Activated effector memory CD4-positive, alpha-beta T cell treated with anti-CD3 and anti-CD28 coated beads, Interleukin-2, amount 50 U/mL, for 16 hours (primary cell): ENCODE measurements around the gene IBA57.

Experiments used
- DNase-seq: peaks from one replicate; pipeline ENCODE4 v3.0.0-alpha.2; 2020

Gene IBA57

GRCh38 chr1:228165372-228166169 is at the start of gene IBA57:
Gene IBA57, plus strand, starts transcription at chr1:228165804. Its CDS starts 13 bp downstream, at chr1:228165817.
- peak; percentile 100 for DNase-seq

- no peak for DNase-seq
These were observed 48.3 kb upstream of the IBA57 start for GRCh38 chr1:228117335-228117734.

DNA sequence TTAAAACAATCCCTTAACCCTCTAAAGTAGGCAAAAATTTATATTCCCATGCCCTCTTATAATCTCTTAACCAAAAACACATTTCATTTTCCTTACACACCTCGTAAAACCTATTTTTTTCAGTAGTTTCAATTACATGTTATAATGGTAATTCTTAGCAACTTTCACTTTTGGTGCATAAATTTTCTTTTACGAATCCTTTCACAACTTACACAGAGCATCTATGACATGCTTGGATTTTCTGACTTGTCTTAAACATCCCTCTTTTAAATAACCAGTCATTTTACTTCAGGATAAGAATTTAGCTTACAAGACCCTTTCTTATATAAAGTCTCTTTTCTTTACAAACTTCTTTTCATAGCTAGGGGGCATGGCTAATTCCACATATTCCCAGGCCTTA is 47.6 kb upstream of the IBA57 start:
- no peak for DNase-seq

GRCh38 chr1:228120351-228120750 is 45.3 kb upstream of the IBA57 start:
- no peak for DNase-seq

- DNase-seq, result no peak
These were observed 44.6 kb upstream of the IBA57 start for GRCh38 chr1:228120857-228121489.

DNA sequence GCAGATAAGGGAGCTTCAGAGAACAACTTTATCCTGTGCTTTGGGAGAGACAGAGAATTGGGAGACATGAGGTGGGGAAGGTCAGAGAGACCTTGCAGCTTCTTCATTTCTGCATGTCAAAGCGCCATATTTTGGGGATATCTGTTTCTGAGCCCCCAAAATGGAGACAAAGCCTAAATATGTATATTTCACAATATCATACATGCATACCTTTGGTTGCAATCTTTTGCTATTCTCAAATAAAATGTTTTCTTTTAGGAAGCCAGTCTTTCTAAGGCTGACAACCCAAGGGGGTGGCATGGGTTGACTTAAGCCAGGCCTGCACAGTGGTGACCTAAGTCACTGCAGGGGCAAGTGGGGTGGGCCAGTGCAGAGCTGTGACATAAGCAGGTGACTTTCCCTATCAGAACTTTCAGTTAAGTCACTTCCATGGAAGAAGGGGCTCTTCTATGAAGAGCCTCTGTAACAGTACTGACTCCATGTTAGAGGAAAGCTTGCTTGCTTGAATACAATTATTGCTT is 42.6 kb upstream of the IBA57 start:
- no peak for DNase-seq

GRCh38 chr1:228123505-228123904 is 42.1 kb upstream of the IBA57 start:
- DNase-seq, result no peak

- DNase-seq, result no peak
These were observed 40.4 kb upstream of the IBA57 start for GRCh38 chr1:228125185-228125584.

- no peak for DNase-seq
These were observed 33.8 kb upstream of the IBA57 start for GRCh38 chr1:228131766-228132165.

DNA sequence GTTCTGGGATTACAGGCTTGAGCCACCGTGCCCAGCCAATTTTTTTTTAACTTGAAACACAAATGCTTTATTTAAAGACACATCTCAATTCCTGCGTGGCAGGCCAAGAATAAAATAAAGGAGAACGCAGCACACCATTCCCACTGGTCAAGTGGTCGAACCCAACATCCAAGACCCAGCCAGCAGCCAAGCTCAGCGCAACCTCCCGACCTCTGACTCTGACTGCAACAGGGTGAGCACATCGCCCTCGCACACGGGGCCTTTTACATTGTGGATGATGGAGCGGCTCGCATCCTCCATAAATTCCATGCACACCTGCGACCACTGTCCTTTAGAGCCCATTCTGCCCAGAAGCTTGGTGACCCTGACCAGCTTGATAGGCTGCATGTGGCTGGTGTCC is 31.0 kb upstream of the IBA57 start:
- no peak for DNase-seq

- no peak for DNase-seq
These were observed 28.7 kb upstream of the IBA57 start for GRCh38 chr1:228136901-228137300.

- DNase-seq, result no peak
These were observed 26.1 kb upstream of the IBA57 start for GRCh38 chr1:228139406-228139930.

GRCh38 chr1:228139931-228140723 is 25.5 kb upstream of the IBA57 start, which contains the start of gene GUK1:
Gene GUK1, plus strand, starts transcription at chr1:228140279. Its CDS starts 24 bp downstream, at chr1:228140303.
- DNase-seq, result peak; percentile 100

- no peak for DNase-seq
These were observed 24.8 kb upstream of the IBA57 start for GRCh38 chr1:228140724-228141225.

GRCh38 chr1:228141226-228142044 is 24.2 kb upstream of the IBA57 start:
- peak; percentile 73 for DNase-seq

DNA sequence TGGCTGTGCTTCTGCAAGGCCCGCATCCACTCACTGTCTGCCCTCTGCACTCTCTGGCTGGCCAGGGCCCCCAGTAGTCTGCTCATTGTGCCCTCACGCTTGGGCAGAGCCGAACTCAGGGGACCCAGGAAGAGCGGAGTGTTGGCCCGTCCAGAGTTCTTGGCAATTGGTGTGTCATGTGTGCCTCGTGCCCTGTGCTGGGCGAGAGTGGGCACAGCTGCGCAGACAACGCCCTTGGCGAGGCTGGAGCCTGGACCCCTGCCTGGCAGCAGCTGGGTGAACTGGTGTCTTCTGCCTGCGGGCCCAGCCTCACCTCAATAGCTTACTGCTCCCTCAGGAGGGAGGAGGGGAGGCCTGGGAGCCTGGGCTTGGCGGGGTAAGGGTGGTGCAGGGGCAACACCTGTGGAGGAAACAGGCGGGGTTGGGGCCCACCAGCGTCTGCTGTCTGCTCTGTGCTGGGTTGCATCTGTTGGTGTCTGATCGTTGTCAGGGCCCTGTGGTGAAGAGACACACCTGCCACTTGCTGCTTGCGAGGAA is 23.4 kb upstream of the IBA57 start:
- peak; percentile 62 for DNase-seq

DNA sequence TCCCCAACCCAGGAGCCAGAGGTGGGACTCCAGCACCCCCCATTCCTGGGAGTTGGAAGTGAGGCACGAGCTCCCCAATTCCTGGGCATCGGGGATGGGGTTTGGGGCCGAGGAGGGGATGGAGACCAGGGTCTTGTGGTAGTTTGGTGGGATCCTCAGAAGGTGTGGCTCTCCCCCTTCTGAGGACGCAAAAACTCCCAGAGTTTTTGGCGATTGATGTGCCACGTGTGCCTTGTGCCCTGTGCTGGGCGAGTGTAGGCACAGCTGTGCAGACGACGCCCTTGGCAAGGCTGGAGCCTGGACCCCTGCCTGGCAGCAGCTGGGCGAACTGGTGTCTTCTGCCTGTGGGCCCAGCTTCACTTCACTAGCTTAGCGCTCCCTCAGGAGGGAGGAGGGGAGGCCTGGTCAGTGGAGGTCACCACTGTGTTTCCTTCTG is 22.9 kb upstream of the IBA57 start:
- DNase-seq, result no peak

- DNase-seq, result peak; percentile 54
These were observed 22.0 kb upstream of the IBA57 start for GRCh38 chr1:228143480-228144192.

GRCh38 chr1:228144193-228144992 is 21.2 kb upstream of the IBA57 start:
- DNase-seq, result peak; percentile 61

- DNase-seq, result no peak
These were observed 20.6 kb upstream of the IBA57 start for GRCh38 chr1:228144993-228145343.
